Measurements from ENCODE around the gene DHX8.

- TF ChIP-seq POLR2A (IDR thresholded peaks at IDR 0.05): no peak
- TF ChIP-seq CTCF (IDR thresholded peaks at IDR 0.05): no peak
Measured at GRCh38 chr17:43443381-43443780, 40.4 kb upstream of the DHX8 start.
